ENCODE results near the gene PSD4. TPM values are rescaled to one million over a fixed set of nuclear protein-coding genes. Genes with fewer than 3 reads are reported as not detected.

Gene PSD4
- total RNA-seq, 1 donor from 2014 or later = 6.5 TPM

- DNase-seq (ENCODE audit: low spot score) = no peak
Measured at GRCh38 chr2:113206251-113206650, 32.5 kb downstream of the PSD4 start.

GRCh38 chr2:113207021-113207420 lies 33.2 kb downstream of the PSD4 start:
- peak; percentile 92 for DNase-seq (ENCODE audit: low spot score)

- DNase-seq (ENCODE audit: low spot score) = no peak
Measured at GRCh38 chr2:113208396-113208795, 34.6 kb downstream of the PSD4 start.

- no peak for DNase-seq (ENCODE audit: low spot score)
Measured at GRCh38 chr2:113209011-113209645, 35.4 kb downstream of the PSD4 start.

- no peak for DNase-seq (ENCODE audit: low spot score)
Measured at GRCh38 chr2:113209646-113210171, 35.9 kb downstream of the PSD4 start.

- DNase-seq (ENCODE audit: low spot score) = peak; percentile 63
Measured at GRCh38 chr2:113211226-113212105, 37.7 kb downstream of the PSD4 start.

- DNase-seq (ENCODE audit: low spot score) = no peak
Measured at GRCh38 chr2:113212245-113213060, 38.7 kb downstream of the PSD4 start.

- DNase-seq (ENCODE audit: low spot score) = no peak
Measured at GRCh38 chr2:113213061-113213930, 39.5 kb downstream of the PSD4 start.

GRCh38 chr2:113214141-113214540 lies 40.4 kb downstream of the PSD4 start:
- DNase-seq (ENCODE audit: low spot score) = no peak

GRCh38 chr2:113215056-113215455 lies 41.3 kb downstream of the PSD4 start:
- DNase-seq (ENCODE audit: low spot score) = no peak

- DNase-seq (ENCODE audit: low spot score) = no peak
Measured at GRCh38 chr2:113216321-113216720, 42.5 kb downstream of the PSD4 start.

- DNase-seq (ENCODE audit: low spot score) = peak; percentile 62
Measured at GRCh38 chr2:113216891-113217454, 43.2 kb downstream of the PSD4 start.

- DNase-seq (ENCODE audit: low spot score) = peak; percentile 61
Measured at GRCh38 chr2:113217455-113218282, 43.9 kb downstream of the PSD4 start.

GRCh38 chr2:113218283-113219091 lies 44.7 kb downstream of the PSD4 start:
- DNase-seq (ENCODE audit: low spot score) = no peak

- no peak for DNase-seq (ENCODE audit: low spot score)
Measured at GRCh38 chr2:113219092-113219441, 45.3 kb downstream of the PSD4 start.

GRCh38 chr2:113219525-113219888 lies 45.7 kb downstream of the PSD4 start:
- DNase-seq (ENCODE audit: low spot score) = no peak

- no peak for DNase-seq (ENCODE audit: low spot score)
Measured at GRCh38 chr2:113219889-113220641, 46.3 kb downstream of the PSD4 start.
